GM19099 (cell line): Measurements from ENCODE around the gene CCDC106.

Experiments
- POLR2A ChIP-seq: IDR thresholded peaks from 3 replicates; pipeline ENCODE4 v1.6.1; 2011; ENCODE audit warnings: low read depth; ENCODE audit not compliant: insufficient read length; ENCODE audit errors: extremely low read depth

Gene CCDC106

DNA sequence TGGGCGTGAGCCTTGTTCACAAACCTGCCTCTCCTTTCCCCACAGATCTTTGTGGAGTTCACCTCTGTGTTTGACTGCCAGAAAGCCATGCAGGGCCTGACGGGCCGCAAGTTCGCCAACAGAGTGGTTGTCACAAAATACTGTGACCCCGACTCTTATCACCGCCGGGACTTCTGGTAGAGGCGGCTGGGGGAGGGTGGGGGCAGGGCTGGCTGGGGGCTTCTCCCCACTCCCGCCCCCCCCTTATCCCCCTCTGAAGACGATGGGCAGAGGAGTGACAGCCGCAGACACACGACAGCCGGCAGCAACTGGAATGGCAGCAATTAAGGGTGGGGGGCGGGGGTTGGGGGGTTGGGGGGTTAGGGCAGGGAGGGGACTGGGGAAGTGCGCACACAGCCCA is 25.9 kb downstream of the CCDC106 start:
- no peak for TF ChIP-seq POLR2A

DNA sequence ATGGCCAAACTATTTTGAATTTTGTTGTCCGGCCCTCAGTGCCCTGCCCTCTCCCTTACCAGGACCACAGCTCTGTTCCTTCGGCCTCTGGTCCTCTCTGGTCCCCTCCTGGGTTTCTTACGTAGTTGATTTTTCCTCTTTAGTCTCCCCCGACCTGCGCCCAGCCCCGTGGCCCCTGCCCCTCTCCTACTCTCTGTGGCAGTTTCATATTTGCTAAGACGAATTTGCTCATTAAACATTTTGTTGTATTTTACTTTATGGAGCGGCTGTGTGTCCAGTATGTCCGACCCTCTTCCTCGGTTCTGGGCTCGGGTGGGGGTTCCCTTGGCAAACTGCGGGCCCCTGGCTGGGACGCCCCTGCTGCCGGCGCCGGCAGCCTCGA is 26.4 kb downstream of the CCDC106 start:
- no peak for TF ChIP-seq POLR2A

DNA sequence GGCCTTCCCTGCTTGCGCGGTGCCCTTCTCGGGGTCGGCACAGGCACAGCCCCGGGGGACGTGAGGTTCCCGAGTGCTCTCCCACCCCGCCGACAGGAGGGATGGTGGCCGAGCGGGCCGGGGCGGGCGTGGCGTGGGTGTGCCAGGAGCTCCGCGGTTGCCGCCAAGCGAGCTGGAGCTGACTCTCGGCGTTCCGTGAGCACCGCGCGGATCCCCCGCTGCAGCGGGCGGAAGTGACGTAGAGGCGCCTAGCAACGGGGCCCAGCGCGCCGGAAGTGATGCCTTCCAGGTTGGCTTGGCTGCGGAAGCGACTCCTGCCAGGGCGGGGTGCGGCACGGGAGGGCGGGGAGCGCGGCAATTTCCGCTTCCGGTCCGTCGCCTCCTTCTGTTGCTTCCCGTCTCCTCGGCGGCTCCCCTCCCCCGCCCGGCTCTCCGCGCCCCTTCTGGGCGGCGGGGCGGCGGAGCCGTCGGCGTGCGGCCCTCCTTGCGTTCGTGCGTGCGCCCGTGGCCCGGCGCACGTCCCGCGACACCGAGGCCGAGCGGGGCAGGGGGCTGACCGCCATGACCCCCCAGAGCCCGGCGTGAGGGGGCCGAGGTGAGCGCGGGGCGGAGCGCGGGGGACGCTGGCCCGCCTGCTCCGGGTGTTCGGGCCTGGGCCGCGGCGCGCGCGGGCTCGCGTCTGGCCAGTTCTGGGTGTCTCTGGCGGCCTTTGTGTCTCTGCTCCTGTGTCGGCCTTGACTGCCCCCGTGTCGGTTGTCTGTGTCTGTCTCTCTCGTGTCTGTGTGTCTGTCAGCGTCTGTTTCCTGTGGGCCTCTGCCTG is 27.0 kb downstream of the CCDC106 start, which contains the start of gene EPN1:
TSS of gene EPN1 (plus strand) at position 386 of the 820 bp plus-strand sequence. CDS start 3,402 bp downstream, outside the sequence.
- TF ChIP-seq POLR2A: peak; percentile 63

DNA sequence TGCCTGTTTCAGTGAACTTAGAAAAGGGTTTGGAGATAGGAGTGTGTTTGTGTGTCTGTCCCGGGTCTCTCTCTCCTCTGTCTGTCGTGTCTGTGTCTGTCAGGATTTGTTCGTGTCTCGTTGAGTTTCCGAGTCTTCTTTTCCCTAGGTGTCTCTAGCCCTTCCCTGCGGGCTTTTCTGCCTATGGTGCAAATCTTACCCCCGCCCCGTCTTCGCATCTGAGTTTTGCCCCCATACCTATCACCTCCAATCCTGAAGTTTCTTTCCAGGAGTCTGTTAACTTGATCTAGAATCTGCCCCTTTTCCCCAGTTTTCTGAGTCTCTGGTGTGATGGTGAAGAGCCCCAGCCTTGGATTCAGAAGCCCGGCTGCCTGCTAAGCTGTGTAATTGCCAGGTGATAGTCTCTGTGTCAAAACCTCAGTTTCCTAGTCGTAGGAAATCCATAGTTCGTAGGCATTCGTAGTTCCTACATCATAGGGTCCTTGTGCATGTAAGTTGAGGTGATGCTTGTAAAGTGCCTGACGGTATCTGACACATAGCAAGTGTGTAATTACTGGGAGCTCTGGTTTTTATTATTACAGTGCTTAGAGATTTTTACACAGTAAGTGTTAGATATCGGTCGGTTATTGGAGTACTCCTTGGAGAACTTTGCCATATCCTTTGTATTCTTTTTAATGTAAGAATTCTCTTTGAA is 27.8 kb downstream of the CCDC106 start:
- no peak for TF ChIP-seq POLR2A

DNA sequence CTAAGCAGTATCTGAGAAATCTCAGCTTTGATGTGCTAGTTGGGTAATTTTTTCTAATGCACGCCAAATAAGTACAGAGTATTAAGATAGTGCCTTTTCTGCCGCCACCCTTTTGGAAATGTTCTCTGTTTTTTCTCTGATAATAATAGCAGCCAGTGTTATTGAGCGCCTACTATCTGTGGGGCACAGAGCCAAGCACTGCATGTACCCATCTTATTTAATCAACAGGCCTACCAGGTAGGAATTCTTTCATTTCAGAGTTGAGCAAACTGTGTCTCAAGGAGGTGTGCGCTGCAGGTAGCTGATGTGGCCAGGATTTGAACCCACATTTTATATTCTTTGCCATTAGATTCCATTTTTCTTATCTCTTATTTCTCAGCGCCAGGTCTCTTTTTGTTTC is 28.4 kb downstream of the CCDC106 start:
- no peak for TF ChIP-seq POLR2A

DNA sequence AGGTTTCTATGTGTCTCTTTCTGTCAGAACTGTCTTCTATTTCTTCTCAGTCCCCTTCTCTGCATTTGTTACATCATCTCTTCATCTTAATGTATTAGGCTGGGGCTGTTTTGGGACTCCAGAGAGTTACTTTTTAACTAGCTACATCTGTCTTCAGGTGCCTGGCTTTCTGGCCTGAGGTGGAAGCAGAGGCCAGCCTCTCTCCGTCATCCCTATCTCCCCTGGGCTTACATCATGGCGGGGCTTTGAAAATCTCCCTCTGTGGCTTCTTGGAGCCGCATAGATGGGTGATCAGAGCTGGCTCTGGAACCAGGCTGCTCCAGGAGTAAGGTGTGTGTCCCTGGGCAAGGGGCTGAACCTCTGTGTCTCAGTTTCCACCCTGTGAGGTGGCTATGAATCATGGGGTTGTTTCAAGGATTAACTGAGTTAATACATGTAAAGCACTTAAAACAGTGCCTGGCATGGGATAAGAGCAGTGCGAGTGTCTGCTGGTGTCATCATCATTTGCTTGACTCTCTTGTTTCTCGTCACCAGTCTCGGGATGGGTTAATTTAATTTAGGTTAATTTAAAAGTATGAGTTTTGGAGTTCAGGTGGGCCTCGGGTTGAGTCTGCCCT is 29.0 kb downstream of the CCDC106 start:
- TF ChIP-seq POLR2A: peak; percentile 35

DNA sequence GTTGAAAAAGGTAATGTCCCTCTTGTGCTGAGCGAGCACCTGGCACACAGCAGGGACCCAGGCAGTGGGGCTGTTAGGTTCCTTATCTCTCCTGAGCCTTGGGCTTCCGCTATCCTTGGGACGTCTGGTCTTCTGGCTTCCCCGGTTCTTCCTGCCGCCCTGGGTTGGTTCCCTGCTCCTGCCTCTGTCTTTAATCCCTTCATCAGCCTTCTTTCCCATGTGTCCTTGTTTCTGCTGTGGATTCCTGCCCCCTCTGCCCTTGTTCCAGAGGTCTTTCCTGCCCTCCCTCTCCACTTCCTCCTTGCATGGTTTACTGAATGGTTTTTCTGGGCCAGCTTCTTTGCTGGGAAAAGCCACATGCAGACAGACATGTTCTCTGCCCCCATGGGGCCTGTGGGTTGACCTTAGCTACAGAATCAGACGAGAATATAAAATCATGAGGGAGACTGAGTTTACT is 29.6 kb downstream of the CCDC106 start:
- no peak for TF ChIP-seq POLR2A

DNA sequence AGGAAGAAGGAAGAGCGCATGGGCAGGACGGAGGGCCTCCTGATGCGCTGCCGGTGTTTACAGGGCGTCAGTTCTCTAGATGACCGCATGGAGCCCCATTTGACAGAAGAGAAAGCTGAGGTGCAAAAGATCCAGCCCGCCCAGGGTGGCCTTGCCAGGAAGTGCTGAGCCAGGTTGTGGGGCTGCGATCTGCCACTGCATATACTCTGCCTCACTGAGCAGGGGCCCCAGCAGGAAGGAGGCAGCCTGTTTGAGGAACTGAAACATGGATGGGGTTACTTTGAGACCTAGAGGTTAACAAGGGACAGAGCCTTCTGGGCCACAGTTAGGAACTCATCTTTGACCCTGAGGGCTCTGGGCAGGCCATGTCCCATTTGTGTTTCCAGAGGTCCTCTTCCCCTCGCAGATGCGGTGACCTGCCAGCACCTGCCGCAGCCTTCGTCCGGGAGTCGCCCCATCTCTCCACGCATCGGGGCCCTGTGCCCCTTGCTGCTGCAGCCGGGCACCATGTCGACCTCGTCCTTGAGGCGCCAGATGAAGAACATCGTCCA is 30.2 kb downstream of the CCDC106 start:
- TF ChIP-seq POLR2A: peak; percentile 52

DNA sequence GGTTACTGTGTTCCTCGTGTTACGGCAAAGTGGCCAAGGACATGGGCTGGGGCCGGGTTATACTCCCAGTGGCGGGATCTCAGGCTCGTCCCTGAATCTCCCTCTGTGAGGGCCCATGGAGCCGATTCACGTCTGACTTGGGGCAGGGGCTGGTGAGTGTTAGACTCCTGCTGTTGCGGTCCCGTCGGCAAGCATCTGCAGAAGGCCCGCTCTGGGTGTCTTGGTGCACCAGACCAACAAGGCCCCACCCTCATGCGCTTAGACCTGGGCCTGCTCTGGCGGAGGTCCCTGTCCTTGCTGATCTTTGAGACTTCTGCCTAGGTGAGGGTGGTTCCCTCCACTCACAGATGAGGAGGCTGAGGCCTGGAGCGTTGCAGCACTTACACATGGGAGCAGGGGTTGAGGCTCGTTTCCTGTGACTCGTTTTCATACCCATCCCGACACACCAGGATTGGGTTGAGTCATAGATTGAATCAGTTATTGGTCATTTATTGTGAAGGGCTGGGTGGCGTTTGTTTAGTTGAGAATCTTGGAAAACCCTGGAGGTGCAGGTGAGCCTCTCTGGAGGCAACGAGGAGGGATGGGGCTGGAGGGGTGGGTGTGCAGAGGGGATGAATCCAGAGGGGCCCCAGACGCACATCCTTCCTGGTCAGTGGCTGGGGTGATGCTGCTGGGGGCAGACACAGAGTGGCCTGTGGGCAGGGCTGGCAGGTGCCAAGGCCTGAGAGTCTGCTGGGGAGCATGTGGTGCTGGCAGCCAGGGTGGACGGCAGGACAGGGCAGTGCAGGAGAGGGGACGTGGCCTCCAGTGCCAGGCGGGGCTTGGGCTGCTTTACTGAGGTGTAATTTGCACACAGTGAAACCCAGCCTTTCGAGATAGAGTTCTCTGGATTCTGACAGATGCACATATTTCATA is 31.6 kb downstream of the CCDC106 start:
- TF ChIP-seq POLR2A: no peak

DNA sequence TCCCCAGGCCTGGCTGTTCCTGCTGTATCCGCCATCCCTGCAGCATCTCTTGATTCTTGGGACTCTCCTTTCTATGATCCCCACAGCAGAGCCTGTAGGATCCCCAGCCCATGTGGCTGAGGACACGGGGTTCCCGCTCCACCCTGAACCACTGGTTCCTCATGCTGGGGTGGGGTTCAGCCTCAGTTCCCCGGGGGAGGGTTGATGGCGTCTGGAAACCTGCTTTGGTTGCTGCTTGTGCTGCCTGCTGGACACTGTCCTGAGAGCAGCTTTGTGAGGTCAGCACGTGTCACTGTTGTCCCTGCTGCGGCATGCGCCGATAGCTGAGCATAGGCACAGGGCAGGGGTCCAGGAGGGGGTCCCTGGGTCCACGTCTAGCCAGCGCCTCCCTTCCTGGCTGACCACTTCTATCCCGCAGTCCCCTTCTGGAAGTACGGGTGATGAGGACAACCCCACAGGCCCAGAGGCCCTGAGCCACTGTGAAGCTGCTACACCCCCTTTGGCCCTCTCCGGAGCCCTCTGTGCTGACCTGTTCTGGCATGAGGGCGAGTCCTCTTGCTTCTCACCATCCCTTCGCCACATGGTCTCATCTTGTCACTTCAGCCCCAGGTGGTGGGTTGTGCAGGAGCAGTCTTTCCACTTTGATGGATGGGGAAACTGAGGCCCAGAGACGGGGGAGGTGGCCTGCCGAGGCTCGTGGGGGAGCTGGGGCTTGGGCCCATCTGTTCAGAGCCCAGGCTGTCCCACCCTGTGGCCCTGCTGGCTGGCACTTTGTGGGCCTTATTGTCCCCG is 32.5 kb downstream of the CCDC106 start:
- TF ChIP-seq POLR2A: no peak

DNA sequence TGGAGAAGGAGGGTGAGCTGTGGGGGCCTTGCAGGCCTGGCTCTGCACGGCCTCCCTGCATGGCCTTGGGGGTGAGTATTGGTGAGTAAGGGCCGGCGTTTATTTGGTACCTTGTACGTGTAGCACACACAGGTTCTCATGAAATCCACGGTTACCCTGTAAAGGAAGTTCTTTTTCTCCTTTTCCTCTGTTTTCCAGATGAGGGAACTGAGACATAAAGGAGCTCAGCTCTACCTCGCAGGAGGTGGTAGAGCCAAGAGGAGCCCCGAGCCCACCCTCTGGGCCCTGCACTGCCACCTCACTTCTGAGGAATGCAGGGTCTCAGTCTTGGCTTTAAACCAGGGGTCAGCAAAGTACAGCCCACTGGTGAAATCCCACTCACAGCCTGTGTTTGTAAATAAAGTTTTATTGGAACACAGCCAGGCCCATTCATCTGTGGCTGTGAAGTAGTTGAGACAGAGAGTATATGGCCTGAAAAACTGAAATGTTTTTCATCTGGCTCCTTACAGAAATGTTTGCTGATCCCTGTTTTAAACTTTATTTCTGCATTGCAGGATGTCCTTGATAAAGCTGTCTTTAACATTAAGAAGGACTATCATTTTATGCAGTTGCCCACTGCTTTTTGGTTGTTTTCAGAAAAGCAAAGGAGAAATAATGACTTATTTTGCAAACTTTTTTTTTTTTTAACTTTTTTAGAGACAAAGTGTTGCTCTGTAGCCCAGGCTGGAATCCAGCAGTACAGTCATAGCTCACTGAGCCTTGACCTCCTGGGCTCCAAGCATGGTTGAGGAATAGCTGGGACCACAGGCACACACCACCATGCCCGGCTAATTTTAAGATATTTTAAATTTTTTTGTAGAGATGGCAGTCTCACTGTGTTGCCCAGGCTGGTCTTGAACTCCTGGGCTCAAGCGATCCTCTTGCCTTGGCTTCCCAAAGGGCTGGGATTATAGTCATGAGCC is 33.4 kb downstream of the CCDC106 start:
- no peak for TF ChIP-seq POLR2A

DNA sequence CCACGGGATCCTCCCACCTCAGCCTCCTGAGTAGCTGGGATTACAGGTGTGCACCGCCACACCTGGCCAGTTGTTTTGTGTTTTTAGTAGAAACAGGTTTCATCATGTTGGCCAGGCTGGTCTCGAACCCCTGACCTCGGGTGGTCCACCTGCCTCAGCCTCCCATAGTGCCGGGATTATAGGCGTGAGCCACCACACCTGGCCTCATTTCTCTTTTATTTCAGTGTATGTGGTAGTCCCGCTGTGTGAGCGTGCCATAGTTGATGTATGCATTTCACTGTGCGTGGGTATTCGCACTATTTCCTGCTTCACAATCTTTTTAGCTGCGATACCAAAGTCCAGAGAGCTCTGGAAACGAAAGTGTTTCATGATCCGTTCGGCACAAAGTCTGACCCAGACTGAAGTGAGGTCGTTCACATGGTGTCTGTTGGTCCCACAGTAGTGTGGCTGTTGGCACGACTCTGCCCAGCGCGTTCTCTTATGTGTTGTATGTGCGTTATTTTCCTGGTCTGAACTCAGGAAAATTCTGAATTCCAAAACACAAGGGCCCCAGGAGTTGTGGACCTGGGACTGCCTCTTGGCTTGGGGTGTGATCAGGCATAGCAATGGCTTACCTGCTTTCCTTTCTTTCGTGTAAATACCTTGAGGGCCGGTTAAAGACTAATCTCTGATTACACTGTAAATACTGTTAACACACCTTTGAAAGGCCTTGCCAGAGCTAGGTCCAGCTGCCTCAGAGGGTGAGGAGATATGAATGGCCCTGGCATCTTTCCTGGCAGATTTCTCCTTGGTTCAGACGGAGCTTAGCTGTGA is 35.6 kb downstream of the CCDC106 start:
- TF ChIP-seq POLR2A: no peak
